T-helper 17 cell (primary cell): Measurements from ENCODE around the gene SLC9A5. TPM values are rescaled to one million over a fixed set of nuclear protein-coding genes. Genes with fewer than 3 reads are reported as not detected.
A peak's percentile ranks its signal among the peaks of the same experiment; 100 is the strongest.

Experiments
- ATAC-seq: fragments of 150-1000 bp; cut with Tn5 transposase; 2 replicates; pipeline ENCODE4 v1.10.0; 2021; ENCODE audit warnings: mild to moderate bottlenecking, moderate library complexity
- DNase-seq, 3 donors: peaks; one replicate each; pipeline versions ENCODE4 v3.0.0 to v3.0.0-alpha.2; 2020 to 2021
- H3K9me3 ChIP-seq: one replicate; pipeline ENCODE4 v1.7.0; 2013; ENCODE audit warnings: low read length, mild to moderate bottlenecking; ENCODE audit not compliant: control insufficient read depth, poor library complexity, severe bottlenecking
- H3K27ac Mint-ChIP-seq: one replicate; pipeline ENCODE4 v1.8.0; 2022; ENCODE audit warnings: mild to moderate bottlenecking, moderate library complexity, mixed read lengths
- H3K27me3 Mint-ChIP-seq: one replicate; pipeline ENCODE4 v1.8.0; 2022; ENCODE audit warnings: mixed read lengths
- H3K36me3 Mint-ChIP-seq: one replicate; pipeline ENCODE4 v1.8.0; 2022; ENCODE audit warnings: low read depth, mixed read lengths
- H3K4me1 Mint-ChIP-seq: one replicate; pipeline ENCODE4 v1.8.0; 2022; ENCODE audit warnings: mild to moderate bottlenecking, mixed read lengths
- H3K4me3 Mint-ChIP-seq: one replicate; pipeline ENCODE4 v1.8.0; 2022; ENCODE audit warnings: mild to moderate bottlenecking, moderate library complexity, mixed read lengths
- total RNA-seq, 4 donors: library from RNA in 2 of 4; stranded (reverse) in 2 of 4; gene quantifications; one replicate each; pipeline ENCODE4 v1.2.3 and lab custom pipeline; 2022 to 2026

The SLC9A5 gene
- total RNA-seq, 2 donors from 2014 or later = 1.3 to 1.4 TPM

DNA sequence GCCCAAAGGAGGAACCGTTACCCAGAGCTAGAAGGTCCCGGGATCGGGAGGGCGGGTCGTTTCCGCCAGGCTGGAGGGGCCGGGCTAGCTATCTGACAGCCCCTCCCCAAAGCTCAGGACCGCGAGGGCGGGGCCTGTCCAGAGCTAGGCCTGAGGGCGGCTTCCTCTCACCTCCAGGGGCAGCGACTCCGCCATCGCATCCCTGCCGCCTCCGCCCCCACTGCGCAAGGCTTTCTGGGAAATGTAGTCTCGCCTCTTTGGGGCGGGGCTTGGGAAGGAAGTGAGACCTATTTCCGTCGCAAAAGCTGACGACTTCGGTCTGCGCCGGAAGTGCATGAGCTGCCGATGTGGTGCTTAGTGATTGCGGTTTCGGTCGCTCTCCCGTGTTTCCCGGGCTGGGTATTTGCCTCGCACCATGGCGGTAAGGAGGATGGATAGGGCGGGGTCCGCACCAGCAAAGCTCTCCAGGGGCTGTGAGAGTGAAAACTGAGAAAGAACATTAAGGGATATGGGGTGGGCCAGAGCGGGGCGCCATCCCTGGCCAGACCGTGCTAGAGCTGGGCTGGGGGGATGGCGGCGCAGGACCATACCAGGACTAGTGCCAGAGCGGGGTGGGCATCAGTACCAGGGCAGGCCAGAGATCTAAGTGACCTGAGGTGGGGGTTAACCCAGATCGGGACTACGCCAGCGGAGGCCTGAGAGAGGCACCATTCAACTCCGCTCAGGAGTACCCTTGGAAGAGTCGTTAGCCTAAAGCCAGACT is 21.8 kb upstream of the SLC9A5 start, which contains the start of gene TMEM208:
Gene TMEM208 (plus strand): TSS at position 327 of the 763 bp plus-strand sequence. CDS start 89 bp downstream, at position 416.
- DNase-seq = peak; percentile 91 to 97 (median 95)
- Mint-ChIP-seq H3K4me1 (peaks cover 50% of the 10 kb centered on the region), H3K27ac (peak within 1 kb of the TSS; percentile 99), H3K36me3 (peaks cover 2% of the 10 kb centered on the region), H3K27me3 (no peaks in the 10 kb centered on the region), H3K4me3 (peak within 1 kb of the TSS; percentile 100)
- ATAC-seq = peak; percentile 97
- no peaks in the 10 kb centered on the region for H3K9me3 ChIP-seq

DNA sequence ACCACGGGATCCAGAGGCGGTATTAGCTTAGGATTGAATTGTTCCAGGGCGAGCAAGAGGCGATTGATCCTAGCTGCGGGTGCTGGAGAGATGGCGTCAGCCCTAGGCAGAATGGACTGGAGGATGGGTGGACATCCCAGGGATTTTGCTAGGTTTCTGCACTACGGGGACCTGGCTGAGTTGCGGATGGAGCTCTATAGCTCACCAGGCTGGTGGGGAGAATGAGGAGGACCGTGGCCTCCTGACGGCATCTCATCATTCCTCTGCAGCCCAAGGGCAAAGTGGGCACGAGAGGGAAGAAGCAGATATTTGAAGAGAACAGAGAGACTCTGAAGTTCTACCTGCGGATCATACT is 21.2 kb upstream of the SLC9A5 start:
- peaks cover 2% of the 10 kb centered on the region for H3K36me3 Mint-ChIP-seq
- no peaks in the 10 kb centered on the region for H3K27me3 Mint-ChIP-seq
- peaks cover 50% of the 10 kb centered on the region for H3K4me1 Mint-ChIP-seq
- H3K9me3 ChIP-seq = no peaks in the 10 kb centered on the region
- ATAC-seq (no peak), DNase-seq (no peak)
- H3K27ac Mint-ChIP-seq = peak overlapping the region; percentile 99
- H3K4me3 Mint-ChIP-seq = peak overlapping the region; percentile 100

DNA sequence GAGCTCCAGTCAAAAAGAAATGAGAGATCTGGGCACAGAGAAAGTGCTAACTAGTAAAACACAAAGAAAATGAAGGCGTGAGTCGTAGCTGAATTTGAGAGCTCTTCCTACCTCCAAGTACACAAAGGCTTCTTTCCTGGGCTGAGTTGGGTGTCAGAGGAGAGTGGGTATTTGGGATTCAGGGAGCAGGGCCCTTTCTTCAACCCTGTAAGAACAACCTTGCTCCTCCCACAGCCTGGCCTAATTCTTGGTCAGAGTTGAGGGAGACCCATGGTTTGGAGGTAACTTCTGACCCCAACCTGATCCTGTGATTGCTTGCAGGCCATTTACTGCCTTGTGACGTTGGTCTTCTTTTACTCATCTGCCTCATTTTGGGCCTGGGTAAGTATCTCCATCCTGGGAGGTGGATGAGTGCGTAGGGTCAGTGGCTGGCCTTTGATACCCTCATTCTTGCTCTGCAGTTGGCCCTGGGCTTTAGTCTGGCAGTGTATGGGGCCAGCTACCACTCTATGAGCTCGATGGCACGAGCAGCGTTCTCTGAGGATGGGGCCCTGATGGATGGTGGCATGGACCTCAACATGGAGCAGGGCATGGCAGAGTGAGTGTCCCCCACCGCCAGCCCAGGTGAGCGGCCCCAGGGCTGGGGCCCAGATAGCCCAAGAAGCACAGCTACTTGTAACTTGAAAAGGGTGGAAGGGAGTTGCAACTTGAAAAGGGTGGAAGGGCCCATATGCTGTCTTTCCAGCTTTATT is 20.6 kb upstream of the SLC9A5 start:
- peak overlapping the region; percentile 99 for H3K27ac Mint-ChIP-seq
- H3K27me3 Mint-ChIP-seq = no peaks in the 10 kb centered on the region
- peak overlapping the region; percentile 100 for H3K4me3 Mint-ChIP-seq
- peaks cover 48% of the 10 kb centered on the region for H3K4me1 Mint-ChIP-seq
- H3K9me3 ChIP-seq = no peaks in the 10 kb centered on the region
- peaks cover 2% of the 10 kb centered on the region for H3K36me3 Mint-ChIP-seq
- ATAC-seq = no peak
- no peak for DNase-seq

DNA sequence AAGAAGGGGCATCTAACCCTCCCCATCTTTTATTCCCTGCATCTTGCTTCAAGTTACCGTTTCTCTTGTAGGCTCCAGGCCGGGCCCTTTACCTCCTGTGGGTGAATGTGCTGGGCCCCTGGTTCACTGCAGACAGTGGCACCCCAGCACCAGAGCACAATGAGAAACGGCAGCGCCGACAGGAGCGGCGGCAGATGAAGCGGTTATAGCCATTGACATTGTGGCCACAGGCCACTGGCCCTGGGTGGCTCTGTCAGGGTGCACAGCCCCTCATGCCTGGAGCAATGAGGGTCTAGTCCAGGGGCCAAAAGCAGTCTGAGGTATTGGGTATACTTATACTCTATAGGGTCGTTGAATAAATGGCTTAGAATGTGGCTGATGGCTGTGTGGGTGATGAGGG is 19.9 kb upstream of the SLC9A5 start:
- Mint-ChIP-seq H3K27me3 (no peaks in the 10 kb centered on the region), H3K4me1 (peaks cover 42% of the 10 kb centered on the region), H3K4me3 (peak overlapping the region; percentile 100), H3K27ac (no peak overlapping the region), H3K36me3 (peaks cover 2% of the 10 kb centered on the region)
- ATAC-seq (no peak), DNase-seq (no peak)
- H3K9me3 ChIP-seq = no peaks in the 10 kb centered on the region

DNA sequence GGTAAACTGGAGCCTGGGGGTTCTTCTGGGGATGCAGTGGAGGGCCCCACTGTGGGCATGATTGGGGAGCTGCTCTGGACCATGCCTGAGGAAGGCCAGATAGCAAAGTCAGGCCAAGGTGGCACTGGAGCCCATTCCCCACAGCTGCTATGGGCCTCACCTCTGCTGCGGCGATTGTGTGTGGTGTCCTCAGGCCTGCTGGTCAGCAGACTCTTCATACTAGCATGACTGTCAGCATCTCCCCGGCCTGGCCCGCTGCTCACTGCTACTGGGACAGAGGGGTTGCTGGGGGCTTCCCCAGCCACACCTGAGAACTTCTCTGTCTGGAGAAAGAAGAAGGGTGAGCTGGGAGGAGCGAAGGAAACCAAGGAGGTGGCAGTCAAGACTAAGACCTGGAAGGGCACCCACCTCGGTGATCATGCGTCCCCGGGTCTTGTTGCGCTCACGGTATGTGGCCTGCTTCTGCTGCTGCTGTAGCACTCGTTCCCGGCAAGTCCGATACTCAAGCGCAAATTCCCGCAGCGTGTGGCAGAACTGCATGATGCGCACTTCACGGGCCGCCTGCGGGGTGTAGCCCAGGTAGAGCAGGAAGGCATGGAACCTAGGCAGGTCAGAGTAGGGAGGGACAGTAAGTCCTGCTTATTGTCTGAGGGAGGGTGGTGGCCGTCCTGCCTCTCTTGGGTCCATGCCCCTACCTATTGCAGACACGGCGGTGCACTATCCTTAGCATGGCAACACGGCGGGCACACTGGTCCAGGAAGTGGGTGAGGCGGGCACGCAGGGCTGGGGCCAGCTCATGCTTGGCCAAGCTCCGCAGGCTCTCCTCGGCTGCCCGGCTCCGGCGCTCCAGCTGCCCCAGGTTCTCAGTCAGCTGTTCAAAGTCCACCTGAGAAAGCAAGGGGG is 18.6 kb upstream of the SLC9A5 start:
- H3K36me3 Mint-ChIP-seq = peaks cover 2% of the 10 kb centered on the region

DNA sequence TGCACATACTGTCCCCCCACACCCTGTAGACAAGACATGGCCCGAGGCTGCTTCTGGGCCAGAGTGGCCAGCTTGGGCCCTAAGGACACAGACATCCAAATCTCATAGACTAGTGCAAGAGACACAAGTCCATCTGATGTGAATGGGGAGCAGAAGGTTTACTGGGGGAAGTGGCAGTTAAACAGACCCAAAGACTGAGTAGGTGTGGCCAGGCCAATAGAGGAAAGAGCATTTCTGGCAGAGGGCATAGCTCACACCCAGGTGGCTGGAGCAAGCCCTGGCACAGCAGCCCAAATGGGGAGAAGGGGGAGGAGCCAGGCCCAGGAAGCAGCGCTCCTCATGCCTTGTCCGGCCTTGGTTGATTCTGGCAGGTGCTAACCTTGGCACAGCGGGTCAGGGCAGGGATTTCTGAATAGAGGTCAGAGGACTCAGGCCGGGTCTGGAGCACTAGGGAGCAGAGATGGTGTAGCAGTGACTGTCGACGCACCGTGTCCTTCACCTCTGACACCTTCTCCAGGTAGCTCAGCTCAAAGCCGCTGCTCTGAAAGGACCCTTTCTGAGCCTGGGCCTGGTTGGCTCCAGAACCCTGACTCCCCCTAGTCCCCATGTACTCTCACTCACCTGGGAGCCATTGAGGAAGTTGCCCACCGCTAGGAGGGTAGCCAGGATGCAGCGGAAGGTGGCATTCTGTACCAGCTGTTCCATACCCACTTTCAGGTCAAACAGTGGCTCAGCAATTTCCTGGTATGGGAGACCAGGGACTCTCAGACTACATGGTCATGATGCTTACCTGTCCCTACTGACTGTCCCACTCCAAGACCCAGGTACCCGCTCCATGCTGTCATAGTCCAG is 17.7 kb upstream of the SLC9A5 start:
- Mint-ChIP-seq H3K27me3 (no peaks in the 10 kb centered on the region), H3K4me3 (no peak overlapping the region), H3K36me3 (peaks cover 3% of the 10 kb centered on the region), H3K4me1 (peaks cover 24% of the 10 kb centered on the region), H3K27ac (no peak overlapping the region)
- H3K9me3 ChIP-seq = no peaks in the 10 kb centered on the region
- ATAC-seq (no peak), DNase-seq (no peak)

More for the DNA sequence above, 18.6 kb upstream of the SLC9A5 start:
- no peak overlapping the region for H3K27ac Mint-ChIP-seq
- peak overlapping the region; percentile 33 for H3K4me3 Mint-ChIP-seq
- H3K4me1 Mint-ChIP-seq = peaks cover 31% of the 10 kb centered on the region
- ATAC-seq (no peak), DNase-seq (no peak)
- no peaks in the 10 kb centered on the region for H3K9me3 ChIP-seq
- H3K27me3 Mint-ChIP-seq = no peaks in the 10 kb centered on the region

DNA sequence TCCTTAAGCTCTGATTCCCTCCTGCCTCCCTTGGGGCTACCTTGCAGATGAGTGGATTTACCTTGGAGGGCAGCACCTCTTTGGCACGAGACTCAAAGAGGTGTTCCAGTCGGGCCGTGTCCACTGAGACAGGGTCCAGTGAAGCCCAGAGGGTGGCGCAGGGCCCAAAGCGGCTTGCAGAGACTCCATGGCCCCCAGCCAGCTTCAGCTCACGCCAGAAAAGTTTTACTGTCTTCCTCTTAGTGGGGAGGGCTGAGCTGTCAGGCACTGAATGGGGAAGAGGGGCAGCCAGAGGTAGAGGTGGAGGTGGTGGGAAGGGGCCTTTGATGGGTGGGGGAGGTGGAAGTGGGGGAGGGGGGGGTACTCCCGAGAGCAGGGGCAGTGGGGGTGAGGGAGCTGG is 15.2 kb upstream of the SLC9A5 start:
- H3K9me3 ChIP-seq = no peaks in the 10 kb centered on the region
- Mint-ChIP-seq H3K36me3 (peaks cover 4% of the 10 kb centered on the region), H3K27me3 (no peaks in the 10 kb centered on the region), H3K4me1 (peaks cover 17% of the 10 kb centered on the region), H3K4me3 (peak overlapping the region; percentile 21), H3K27ac (no peak overlapping the region)
- no peak for DNase-seq
- no peak for ATAC-seq

DNA sequence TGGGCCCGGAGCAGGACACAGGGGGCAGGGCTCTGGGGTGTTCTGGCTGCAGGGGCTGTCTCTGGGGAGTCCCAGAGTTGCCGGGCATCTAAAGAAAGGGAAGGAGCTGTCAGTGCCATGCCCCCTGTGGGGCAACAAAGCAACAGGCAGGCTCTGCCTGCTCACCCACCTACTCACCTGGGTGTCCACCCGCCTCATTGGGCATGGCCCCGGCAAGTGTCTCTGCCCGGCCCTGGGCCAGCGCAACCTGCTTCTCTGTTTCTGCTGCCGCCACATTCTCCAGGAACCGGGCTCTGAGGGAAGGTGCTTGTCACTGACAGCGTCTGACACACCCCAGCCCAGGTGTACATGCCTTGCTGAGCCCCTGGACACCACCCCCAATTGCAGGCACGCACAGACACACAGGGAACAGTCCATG is 14.6 kb upstream of the SLC9A5 start:
- Mint-ChIP-seq H3K36me3 (peaks cover 4% of the 10 kb centered on the region), H3K27ac (peak overlapping the region; percentile 96), H3K4me3 (no peak overlapping the region), H3K27me3 (no peaks in the 10 kb centered on the region), H3K4me1 (peaks cover 15% of the 10 kb centered on the region)
- no peak for ATAC-seq
- H3K9me3 ChIP-seq = no peaks in the 10 kb centered on the region
- no peak for DNase-seq

DNA sequence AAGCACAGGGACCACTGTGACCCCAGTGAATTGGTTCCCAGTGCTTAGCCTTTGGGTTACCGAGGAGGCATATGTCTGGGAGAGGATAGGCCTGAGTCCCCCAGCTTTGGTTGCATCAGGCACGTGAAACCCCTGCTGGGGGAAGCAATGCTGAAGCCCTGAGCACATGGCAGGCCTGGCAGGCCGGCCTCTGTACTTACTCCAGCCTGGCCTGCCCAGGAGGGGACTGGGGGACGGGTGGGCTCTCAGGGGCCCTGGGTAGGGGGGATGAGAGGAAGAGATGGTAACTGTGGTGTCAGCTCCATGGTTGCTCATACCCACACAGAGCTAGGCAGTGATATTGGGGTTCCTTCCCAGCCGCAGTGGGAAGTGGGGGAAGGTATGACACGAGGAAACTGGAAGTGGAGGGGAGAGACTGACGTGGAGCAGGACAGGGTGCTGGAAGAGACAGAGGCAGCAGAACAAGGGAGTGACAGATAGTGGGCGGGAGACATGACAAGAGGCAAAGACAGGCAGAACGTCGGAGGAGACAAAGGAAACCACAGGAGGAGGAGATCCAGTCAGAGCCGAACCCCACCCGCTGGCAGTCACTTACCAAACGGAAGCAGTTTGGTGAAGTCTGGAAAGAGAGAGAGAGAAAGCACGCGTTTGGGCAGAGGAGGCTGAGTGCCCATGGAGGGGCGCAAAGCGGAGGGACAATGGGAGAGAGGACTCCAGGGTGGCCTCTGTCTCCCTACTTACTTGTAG is 12.8 kb upstream of the SLC9A5 start:
- peak; percentile 30 to 62 (median 45) for DNase-seq
- Mint-ChIP-seq H3K4me3 (peak overlapping the region; percentile 95), H3K36me3 (peaks cover 4% of the 10 kb centered on the region), H3K4me1 (peaks cover 14% of the 10 kb centered on the region), H3K27me3 (no peaks in the 10 kb centered on the region), H3K27ac (peak overlapping the region; percentile 96)
- H3K9me3 ChIP-seq = no peaks in the 10 kb centered on the region
- ATAC-seq = peak; percentile 85

DNA sequence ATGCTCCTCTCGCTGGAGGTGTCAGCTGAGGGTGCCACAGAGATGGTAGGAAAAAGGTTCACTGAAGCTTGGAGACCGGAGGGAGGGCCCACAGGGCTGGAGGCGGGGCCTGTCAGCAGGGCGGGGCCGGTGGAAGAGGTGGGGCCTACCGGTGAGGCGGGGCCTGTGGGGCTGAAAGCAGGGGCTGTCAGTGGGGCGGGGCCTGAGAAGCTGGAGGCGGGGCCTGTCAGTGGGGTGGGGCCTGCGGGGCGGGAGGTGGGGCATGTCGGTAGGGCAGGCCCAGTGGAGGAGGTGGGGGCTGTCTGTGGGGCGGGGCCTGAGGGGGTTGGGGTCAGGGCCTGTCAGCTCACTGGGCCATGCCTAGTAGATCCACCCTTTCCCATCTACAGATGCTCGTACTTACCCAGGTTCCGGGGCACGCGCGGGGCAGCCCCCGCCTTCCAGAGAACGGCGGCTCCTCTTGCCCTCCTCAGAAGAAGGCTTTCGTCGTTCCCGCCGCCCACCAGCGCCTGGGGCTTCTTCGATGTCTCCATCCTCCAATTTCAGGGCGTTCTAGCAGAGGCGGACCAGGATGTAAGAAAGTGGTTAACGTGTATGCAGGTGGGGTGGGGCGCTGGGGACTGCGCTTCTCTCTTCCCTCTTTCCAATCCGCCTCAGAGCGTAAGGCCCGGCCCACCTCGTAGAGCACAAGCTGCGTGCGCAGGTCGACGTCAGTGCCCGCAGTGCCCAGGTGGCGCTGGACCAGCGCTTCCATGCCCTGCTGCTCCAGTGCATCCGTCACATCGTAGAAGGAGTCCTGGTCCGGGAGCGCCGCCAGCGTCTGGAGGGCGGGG is 12.0 kb upstream of the SLC9A5 start:
- peak; percentile 71 to 83 (median 80) for DNase-seq
- Mint-ChIP-seq H3K27ac (peak overlapping the region; percentile 96), H3K4me3 (peak overlapping the region; percentile 95), H3K4me1 (peaks cover 19% of the 10 kb centered on the region), H3K36me3 (peaks cover 4% of the 10 kb centered on the region), H3K27me3 (no peaks in the 10 kb centered on the region)
- H3K9me3 ChIP-seq = no peaks in the 10 kb centered on the region
- ATAC-seq = peak; percentile 92
